HG03066 (cell line): ENCODE results near the gene RAB26.
"Not testable (repeated sequence)": the region's sequence is repeated elsewhere in the genome, so short reads cannot be mapped to it uniquely, and the experiment has no call there.

Experiments used
- ATAC-seq: cut with Tn5 transposase; IDR thresholded peaks from one replicate; pipeline ENCODE4 v1.9.1; 2021; ENCODE audit warnings: low read depth; ENCODE audit not compliant: unreplicated experiment

Gene RAB26

DNA sequence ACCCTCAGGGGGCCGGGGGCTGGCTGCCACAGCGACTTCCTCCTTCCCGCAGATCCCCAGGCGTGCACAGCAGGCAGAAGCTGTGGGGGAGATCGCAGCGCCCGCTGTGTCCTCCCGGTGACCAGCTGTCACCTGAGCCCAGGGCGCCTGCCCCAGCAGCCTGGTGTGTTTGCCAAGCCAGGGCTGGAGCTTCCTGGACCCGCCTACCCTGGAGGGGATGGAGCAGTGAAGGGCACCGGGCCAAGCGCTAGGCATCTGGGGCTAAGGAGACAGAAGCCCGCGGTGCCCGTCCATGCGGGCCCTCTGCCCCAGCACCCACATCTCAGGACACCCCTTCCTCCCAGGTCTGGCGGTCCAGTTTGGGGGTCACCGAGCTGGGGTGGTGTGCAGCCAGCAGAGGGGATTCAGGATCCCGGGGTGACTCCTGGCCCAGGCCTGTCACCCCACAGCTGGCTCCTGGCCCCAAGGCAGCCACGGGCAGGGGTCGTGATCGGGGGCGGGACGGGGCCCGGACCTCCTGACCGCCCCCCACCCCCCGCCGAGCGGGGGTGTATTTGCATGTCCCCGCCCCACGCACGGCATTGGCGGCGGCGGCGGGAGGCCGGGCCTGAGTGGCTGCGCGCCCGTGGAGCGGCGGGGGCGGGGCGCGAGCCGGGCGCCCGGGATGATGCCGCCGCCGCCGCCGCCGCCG is at the start of gene RAB26:
TSS of gene RAB26 (plus strand) at position 645 of the 691 bp plus-strand sequence. CDS start 159 bp downstream, outside the sequence.
- no peak for ATAC-seq

- ATAC-seq = not testable (repeated sequence)
Observed at GRCh38 chr16:2101581-2101980, 46.8 kb upstream of the RAB26 start.

DNA sequence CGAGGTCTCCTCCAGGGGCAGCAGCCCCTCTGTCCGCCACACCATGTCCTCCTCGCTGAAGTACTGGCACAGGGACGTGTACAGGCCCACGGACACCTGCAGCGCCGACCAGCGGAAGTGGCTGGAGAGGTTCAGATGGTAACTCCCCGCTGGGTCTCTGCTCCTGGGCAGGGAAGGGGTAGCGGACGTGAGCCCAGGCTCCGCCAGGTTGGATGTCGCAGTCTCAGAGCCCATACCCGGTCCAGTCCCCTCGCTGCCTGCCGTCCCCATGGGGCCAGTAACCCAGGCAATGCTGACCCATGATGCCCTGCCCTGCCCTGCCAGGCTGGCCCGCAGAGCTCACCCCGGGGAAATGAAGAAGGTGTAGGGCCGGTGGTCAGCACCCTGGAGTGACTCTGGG is 46.0 kb upstream of the RAB26 start:
- no peak for ATAC-seq

GRCh38 chr16:2104464-2104863 is 44.0 kb upstream of the RAB26 start:
- ATAC-seq = not testable (repeated sequence)

DNA sequence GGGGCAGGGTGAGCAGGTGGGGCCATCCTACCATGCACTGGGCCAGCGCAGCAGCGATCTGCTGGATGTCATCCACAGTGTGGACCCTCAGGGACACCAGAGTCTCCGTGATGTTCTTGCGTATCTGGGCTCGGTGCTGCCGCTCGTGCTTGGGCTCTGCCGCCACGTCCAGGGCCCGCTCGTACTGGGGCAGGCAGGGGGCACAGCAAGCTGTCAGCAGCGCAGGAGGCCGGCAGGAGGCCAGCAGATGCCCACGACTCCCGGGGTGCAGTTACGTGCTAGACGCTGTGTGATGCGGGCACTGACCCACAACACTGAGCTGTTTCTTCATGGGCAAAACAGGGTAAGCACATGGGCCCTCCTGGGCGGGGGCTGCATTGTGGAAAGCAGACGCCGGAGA is 43.1 kb upstream of the RAB26 start:
- not testable (repeated sequence) for ATAC-seq

- not testable (repeated sequence) for ATAC-seq
Observed at GRCh38 chr16:2105769-2106168, 42.7 kb upstream of the RAB26 start.

- not testable (repeated sequence) for ATAC-seq
Observed at GRCh38 chr16:2106211-2106610, 42.2 kb upstream of the RAB26 start.

GRCh38 chr16:2107121-2107790 is 41.2 kb upstream of the RAB26 start:
- ATAC-seq = not testable (repeated sequence)

- not testable (repeated sequence) for ATAC-seq
Observed at GRCh38 chr16:2107791-2108125, 40.7 kb upstream of the RAB26 start.

GRCh38 chr16:2108446-2109270 is 39.8 kb upstream of the RAB26 start:
- not testable (repeated sequence) for ATAC-seq

GRCh38 chr16:2109271-2109580 is 39.2 kb upstream of the RAB26 start:
- not testable (repeated sequence) for ATAC-seq

DNA sequence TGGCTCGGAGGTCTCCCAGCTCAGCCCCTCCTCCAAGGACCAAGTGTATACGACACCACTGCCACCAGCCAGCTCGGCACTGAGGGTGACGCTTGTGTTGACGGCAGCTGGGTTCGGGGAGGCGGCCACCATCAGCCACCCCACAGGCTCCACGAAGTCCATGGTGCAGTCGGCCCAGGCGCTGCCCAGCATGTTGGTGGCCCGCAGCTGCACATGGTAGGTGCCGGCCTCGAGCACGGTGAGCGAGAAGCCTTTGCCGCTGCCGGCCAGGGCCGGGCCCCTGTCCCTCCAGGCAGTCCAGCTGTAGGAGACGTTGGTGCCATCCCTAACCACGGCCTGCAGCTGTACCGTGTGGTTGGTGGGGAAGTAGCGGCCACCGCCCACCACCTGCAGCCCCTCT is 38.6 kb upstream of the RAB26 start:
- ATAC-seq = not testable (repeated sequence)

DNA sequence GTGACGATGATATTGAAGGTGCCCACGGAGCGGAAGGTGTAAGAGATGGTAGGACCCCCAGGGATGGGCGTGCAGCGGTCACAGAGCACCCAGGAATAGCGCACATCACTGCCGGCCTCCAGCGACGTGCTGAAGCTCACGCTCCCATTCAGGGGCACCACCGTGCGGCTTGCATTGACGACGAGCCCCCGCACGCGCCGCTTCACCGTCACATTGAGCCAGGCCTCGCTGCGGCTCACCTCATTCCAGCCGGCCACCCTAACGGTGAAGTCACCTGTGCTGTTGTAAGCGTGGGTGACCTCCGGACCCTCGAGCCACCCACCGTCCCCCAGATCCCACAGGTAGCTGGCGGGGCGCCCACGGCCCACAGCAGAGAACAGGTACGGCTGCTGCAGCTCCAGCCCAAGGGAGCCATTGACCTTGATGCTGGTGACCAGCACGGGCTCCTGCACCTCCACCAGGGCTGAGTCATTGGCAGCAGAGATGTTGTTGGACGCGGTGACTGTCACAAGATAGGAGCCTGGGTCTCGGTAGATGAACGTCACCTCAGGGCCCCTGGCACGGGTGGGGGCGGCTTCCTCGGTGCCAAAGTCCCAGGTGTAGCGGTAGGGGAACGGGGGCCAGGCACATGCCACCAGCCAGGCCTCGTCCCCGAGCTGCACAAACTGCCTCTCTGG is 38.0 kb upstream of the RAB26 start:
- not testable (repeated sequence) for ATAC-seq

GRCh38 chr16:2111009-2111353 is 37.4 kb upstream of the RAB26 start:
- not testable (repeated sequence) for ATAC-seq

- ATAC-seq = not testable (repeated sequence)
Observed at GRCh38 chr16:2111412-2112335, 36.8 kb upstream of the RAB26 start.

- ATAC-seq = not testable (repeated sequence)
Observed at GRCh38 chr16:2112539-2113106, 35.8 kb upstream of the RAB26 start.

GRCh38 chr16:2114225-2114624 is 34.2 kb upstream of the RAB26 start:
- ATAC-seq = not testable (repeated sequence)

- ATAC-seq = not testable (repeated sequence)
Observed at GRCh38 chr16:2114885-2115590, 33.4 kb upstream of the RAB26 start.

DNA sequence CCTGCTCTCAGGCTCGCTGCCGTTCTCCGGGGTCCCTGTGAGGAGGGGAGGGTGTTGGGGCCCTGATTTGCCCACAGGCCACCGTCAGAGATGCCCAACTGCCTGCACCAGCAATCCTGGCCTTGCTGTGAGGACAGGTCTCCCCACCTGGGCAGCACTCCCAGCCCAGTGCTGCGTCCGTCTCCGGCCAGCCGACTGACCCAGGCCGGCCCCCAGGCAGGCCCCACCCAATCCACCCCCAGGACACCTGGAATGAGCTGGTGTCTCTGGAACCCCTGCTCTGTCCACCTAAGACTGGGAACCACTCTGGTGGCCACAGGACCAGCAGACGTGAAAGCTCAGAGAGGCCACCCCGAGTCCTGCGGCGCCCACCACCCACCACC is 32.8 kb upstream of the RAB26 start:
- no peak for ATAC-seq
